PC-3 (cell line): ENCODE data around the gene FAM168B. TPM values are rescaled to one million over a fixed set of nuclear protein-coding genes. Genes with fewer than 3 reads are reported as not detected.

Experiments
- ATAC-seq: fragments of 200-7000 bp; cut with Tn5 transposase; 2 replicates; pipeline ENCODE4 v1.9.1; 2020; ENCODE audit warnings: mild to moderate bottlenecking, moderate library complexity
- BruUV-seq: library from RNA; stranded (reverse); fragments of 400-500 nt; replicated peaks from 2 replicates; lab custom pipeline; 2021; lab: Mats Ljungman, UMichigan
- CTCF ChIA-PET: fragments of 300-600 bp; sonication (Branson Sonifier 250); formaldehyde crosslinking; loops from one replicate; lab custom pipeline; 2022; ENCODE audit warnings: antibody characterized with exemption; lab: Charles Lee
- POLR2A ChIA-PET: fragments of 300-600 bp; sonication (Branson Sonifier 250); formaldehyde crosslinking; loops from one replicate; lab custom pipeline; 2022; ENCODE audit warnings: antibody characterized with exemption; ENCODE audit not compliant: unreplicated experiment; lab: Charles Lee
- DNase-seq: peaks from one replicate; pipeline ENCODE4 v3.0.0-alpha.2; 2015
- H2AFZ ChIP-seq: fragments of 300-600 bp; sonication (generic); 2 replicates; pipeline ENCODE4 v1.6.0; 2016; ENCODE audit warnings: antibody characterized with exemption, low read length
- H3F3A ChIP-seq: fragments of 300-600 bp; sonication (generic); one replicate; pipeline ENCODE4 v1.6.0; 2017; ENCODE audit warnings: antibody characterized with exemption, low read length, control low read depth, mild to moderate bottlenecking; ENCODE audit not compliant: unreplicated experiment
- H3K27ac ChIP-seq: fragments of 300-600 bp; sonication (generic); 2 replicates; pipeline ENCODE4 v1.5.1; 2016; ENCODE audit warnings: mild to moderate bottlenecking, low read length
- H3K27me3 ChIP-seq: fragments of 300-600 bp; sonication (generic); 2 replicates; pipeline ENCODE4 v1.6.1; 2016; ENCODE audit warnings: low read length, mixed read lengths
- H3K36me3 ChIP-seq: fragments of 300-600 bp; sonication (generic); 2 replicates; pipeline ENCODE4 v1.6.1; 2016; ENCODE audit warnings: low read depth, mixed run types, low read length, mixed read lengths
- H3K4me1 ChIP-seq: fragments of 300-600 bp; sonication (generic); 2 replicates; pipeline ENCODE4 v1.5.1; 2016; ENCODE audit warnings: low read length; ENCODE audit not compliant: insufficient read depth
- H3K4me2 ChIP-seq: fragments of 300-600 bp; sonication (generic); 2 replicates; pipeline ENCODE4 v1.6.0; 2016; ENCODE audit warnings: low read length
- H3K4me3 ChIP-seq: fragments of 300-600 bp; sonication (generic); 2 replicates; pipeline ENCODE4 v1.5.1; 2016; ENCODE audit warnings: mild to moderate bottlenecking, low read length, mixed read lengths
- H3K79me2 ChIP-seq: fragments of 300-600 bp; sonication (generic); 2 replicates; pipeline ENCODE4 v1.6.1; 2017; ENCODE audit warnings: low read length, mixed read lengths
- H3K9ac ChIP-seq: fragments of 300-600 bp; sonication (generic); 2 replicates; pipeline ENCODE4 v1.6.0; 2016; ENCODE audit warnings: mild to moderate bottlenecking, low read length
- H3K9me2 ChIP-seq: fragments of 300-600 bp; sonication (generic); replicated peaks from 2 replicates; pipeline ENCODE4 v1.6.1; 2016; ENCODE audit warnings: mixed run types, low read length, mixed read lengths
- H3K9me3 ChIP-seq: fragments of 300-600 bp; sonication (generic); 2 replicates; pipeline ENCODE4 v1.6.1; 2016; ENCODE audit warnings: low read length, mixed read lengths
- H4K20me1 ChIP-seq: fragments of 300-600 bp; sonication (generic); 2 replicates; pipeline ENCODE4 v1.6.1; 2016; ENCODE audit warnings: low read length, mixed read lengths
- CTCF ChIP-seq: fragments of 300-600 bp; sonication (generic); conservative IDR thresholded peaks from 2 replicates; pipeline ENCODE4 v1.5.1; 2017; ENCODE audit warnings: antibody characterized with exemption, low read depth, mild to moderate bottlenecking, low read length
- EZH2 ChIP-seq: fragments of 300-600 bp; sonication (generic); IDR thresholded peaks from one replicate; pipeline ENCODE4 v1.6.1; 2017; ENCODE audit warnings: antibody characterized with exemption, mild to moderate bottlenecking, low read length; ENCODE audit not compliant: unreplicated experiment
- EZH2phosphoT487 ChIP-seq: fragments of 300-600 bp; sonication (generic); IDR thresholded peaks from 2 replicates; pipeline ENCODE4 v1.6.1; 2018; ENCODE audit warnings: mild to moderate bottlenecking, antibody characterized with exemption, low read length, borderline replicate concordance
- intact Hi-C: fragments of 100-400 bp; cut with micrococcal nuclease; formaldehyde crosslinking; loops from 2 replicates; pipeline ENCODE4 v1.9.0; 2023
- total RNA-seq: library from RNA; depleted of rRNA; stranded (reverse); fragments of >200 nt; gene quantifications from 2 replicates; pipeline ENCODE4 v1.2.3, GENCODE V29; 2014

FAM168B gene
- total RNA-seq, 1 experiment from 2014 or later, result 91.7 TPM

- Histone ChIP-seq H3K9me3 (no peaks in the 10 kb centered on the region), H3K9me2 (no peaks in the 10 kb centered on the region), H3F3A (no peaks in the 10 kb centered on the region), H3K79me2 (peaks cover 40% of the 10 kb centered on the region), H3K4me1 (0 out of 2 replicates have a peak, but pooled peaks cover 4% of the 10 kb centered on the region), H3K4me2 (peak overlapping the region; percentile 92), H3K36me3 (no peaks in the 10 kb centered on the region), H2AFZ (peak overlapping the region; percentile 99), H3K9ac (peak overlapping the region; percentile 90), H4K20me1 (peaks cover 10% of the 10 kb centered on the region; the same call in 1 of the 2 replicates), H3K27me3 (no peaks in the 10 kb centered on the region), H3K4me3 (peak overlapping the region; percentile 93), H3K27ac (peak overlapping the region; percentile 69)
- intact Hi-C loops, result no loop called here
- ATAC-seq, result peak; percentile 68
- BruUV-seq, result TSS peak; percentile 98
- CTCF ChIA-PET, result no interaction called here
- TF ChIP-seq EZH2phosphoT487, result no peak
- no peak for TF ChIP-seq CTCF
- no peak for TF ChIP-seq EZH2
- no peak for DNase-seq
- POLR2A ChIA-PET, result no interaction called here
Measured at GRCh38 chr2:131093696-131094462, 619 bp upstream of the FAM168B start.

GRCh38 chr2:131092458-131093005 lies 728 bp downstream of the FAM168B start:
- Histone ChIP-seq H3K4me2 (peak overlapping the region; percentile 92), H4K20me1 (peaks cover 18% of the 10 kb centered on the region; the same call in 1 of the 2 replicates), H3K4me3 (peak overlapping the region; percentile 93), H2AFZ (peak overlapping the region; percentile 37; the same call in 1 of the 2 replicates), H3K36me3 (peaks cover 11% of the 10 kb centered on the region), H3K9me3 (no peaks in the 10 kb centered on the region), H3K27ac (peak overlapping the region; percentile 69), H3K4me1 (0 out of 2 replicates have a peak, but pooled peaks cover 4% of the 10 kb centered on the region), H3K79me2 (peaks cover 54% of the 10 kb centered on the region), H3F3A (no peaks in the 10 kb centered on the region), H3K9ac (peak overlapping the region; percentile 90), H3K27me3 (no peaks in the 10 kb centered on the region), H3K9me2 (no peaks in the 10 kb centered on the region)
- POLR2A ChIA-PET, result interaction anchor here (0.7 kb wide), 1 partner anchor 911 kb away, joined by 3 read pairs; the partner anchor contains the start of gene SMPD4
- intact Hi-C loops, result no loop called here
- BruUV-seq, result TSS peak; percentile 57
- DNase-seq (no peak), ATAC-seq (no peak)
- CTCF ChIA-PET, result no interaction called here
- TF ChIP-seq EZH2 (no peak), CTCF (no peak), EZH2phosphoT487 (no peak)

GRCh38 chr2:131085646-131086045 lies 7.6 kb downstream of the FAM168B start:
- intact Hi-C loops, result no loop called here
- H4K20me1 ChIP-seq, result peaks cover 45% of the 10 kb centered on the region
- H3K4me3 ChIP-seq, result no peak overlapping the region
- no peaks in the 10 kb centered on the region for H3K9me2 ChIP-seq
- no peaks in the 10 kb centered on the region for H3K27me3 ChIP-seq
- no peak for ATAC-seq
- DNase-seq, result no peak
- ChIA-PET POLR2A (no interaction called here), CTCF (no interaction called here)
- peaks cover 95% of the 10 kb centered on the region for H3K79me2 ChIP-seq
- H3K4me2 ChIP-seq, result no peak overlapping the region
- H3K9ac ChIP-seq, result no peak overlapping the region
- no peak for TF ChIP-seq CTCF
- TF ChIP-seq EZH2, result no peak
- no peak for TF ChIP-seq EZH2phosphoT487
- peaks cover 61% of the 10 kb centered on the region for H3K36me3 ChIP-seq
- no peaks in the 10 kb centered on the region for H3K4me1 ChIP-seq
- TSS peak; percentile 1 for BruUV-seq
- H2AFZ ChIP-seq, result no peak overlapping the region
- no peaks in the 10 kb centered on the region for H3F3A ChIP-seq
- H3K9me3 ChIP-seq, result no peaks in the 10 kb centered on the region
- no peak overlapping the region for H3K27ac ChIP-seq
